Prostate gland (tissue), 2 donors: ENCODE measurements around the gene CTIF. TPM values are rescaled to one million over a fixed set of nuclear protein-coding genes. Genes with fewer than 3 reads are reported as not detected.

Source experiments
- DNase-seq: peaks from one replicate; pipeline ENCODE4 v3.0.0-alpha.2; 2019; ENCODE audit warnings: low spot score
- H3K27ac ChIP-seq, 2 donors: fragments of 200-600 bp; sonication (generic); 2 replicates each; pipeline ENCODE4 v1.5.1; 2017 to 2019
- H3K27me3 ChIP-seq: fragments of 200-600 bp; sonication (generic); replicated peaks from 2 replicates; pipeline ENCODE4 v1.5.1; 2019; ENCODE audit not compliant: insufficient read depth
- H3K36me3 ChIP-seq, 2 donors: fragments of 200-600 bp; sonication (generic); 1 replicate in 1 of 2; 2 replicates in 1 of 2; pipeline versions ENCODE4 v1.5.1 to v1.8.1; 2017 to 2019
- H3K4me1 ChIP-seq: fragments of 200-600 bp; sonication (generic); replicated peaks from 2 replicates; pipeline ENCODE4 v1.5.1; 2019
- H3K4me3 ChIP-seq, 2 donors: fragments of 200-600 bp; sonication (generic); 2 replicates each; pipeline ENCODE4 v1.5.1; 2017 to 2019
- H3K9me3 ChIP-seq: fragments of 200-600 bp; sonication (generic); 2 replicates; pipeline ENCODE4 v1.5.1; 2017
- CTCF ChIP-seq, 4 experiments: fragments of 200-600 bp in 2 of 4; fragments of 450-650 bp in 2 of 4; sonication (generic) in 2 of 4; IDR thresholded peaks; 1 replicate in 3 of 4; 2 replicates in 1 of 4; pipeline ENCODE4 v1.5.1; 2016 to 2019; ENCODE audit warnings: antibody characterized with exemption in 4 of 4, mild to moderate bottlenecking in 2 of 4, moderate library complexity in 2 of 4
- POLR2A ChIP-seq: fragments of 450-650 bp; IDR thresholded peaks from one replicate; pipeline ENCODE4 v1.6.1; 2016; ENCODE audit warnings: antibody characterized with exemption, mild to moderate bottlenecking
- POLR2AphosphoS5 ChIP-seq: sonication (generic); formaldehyde crosslinking; IDR thresholded peaks from one replicate; pipeline ENCODE4 v1.6.1; 2017; ENCODE audit warnings: antibody characterized with exemption
- WGBS: methylation state at CpG from one replicate; pipeline ENCODE4 v1.1.5; 2018; 5-methylcytosine and 5-hydroxymethylcytosine counted together
- intact Hi-C: fragments of 100-400 bp; cut with DNase I; formaldehyde crosslinking; loops from one replicate; pipeline ENCODE4 v1.14.2; 2022
- total RNA-seq, 2 donors: library from RNA; depleted of rRNA; stranded (reverse); fragments of >200 nt; gene quantifications; one replicate each; pipeline ENCODE4 v1.1.0, GENCODE V29; 2016

The CTIF gene
- total RNA-seq, 2 donors from 2014 or later: 8.1 to 57.9 TPM

- Histone ChIP-seq H3K27ac (peak overlapping the region in 1 of 2 donors; percentile 39), H3K4me1 (no peaks in the 10 kb centered on the region), H3K4me3 (no peak overlapping the region), H3K9me3 (no peaks in the 10 kb centered on the region), H3K27me3 (no peaks in the 10 kb centered on the region), H3K36me3 (no peaks in the 10 kb centered on the region)
- 86% methylated on average over 9 of the region's 9 CpGs for WGBS
- DNase-seq: no peak
- intact Hi-C loops: no loop called here
- TF ChIP-seq POLR2A (no peak), CTCF (IDR thresholded peaks at IDR 0.05) (no peak), POLR2AphosphoS5 (no peak)
Observed at GRCh38 chr18:48742304-48742703, 203.5 kb downstream of the CTIF start.

- Histone ChIP-seq H3K4me1 (no peaks in the 10 kb centered on the region), H3K9me3 (no peaks in the 10 kb centered on the region), H3K27ac (peak overlapping the region in 1 of 2 donors; percentile 53), H3K27me3 (no peaks in the 10 kb centered on the region), H3K4me3 (no peak overlapping the region), H3K36me3 (no peaks in the 10 kb centered on the region)
- 42% methylated on average over 11 of the region's 11 CpGs for WGBS
- intact Hi-C loops: no loop called here
- DNase-seq: no peak
- TF ChIP-seq POLR2AphosphoS5: no peak
- TF ChIP-seq POLR2A: no peak
- no peak for TF ChIP-seq CTCF (IDR thresholded peaks at IDR 0.05)
Observed at GRCh38 chr18:48742706-48743475, 204.1 kb downstream of the CTIF start.

GRCh38 chr18:48743886-48744285 lies 205.1 kb downstream of the CTIF start:
- no peak for DNase-seq
- TF ChIP-seq POLR2AphosphoS5 (no peak), CTCF (IDR thresholded peaks at IDR 0.05) (no peak), POLR2A (no peak)
- 80% methylated on average over 4 of the region's 4 CpGs for WGBS
- Histone ChIP-seq H3K9me3 (no peaks in the 10 kb centered on the region), H3K27ac (peak overlapping the region in 1 of 2 donors; percentile 53), H3K4me3 (no peak overlapping the region), H3K27me3 (no peaks in the 10 kb centered on the region), H3K36me3 (no peaks in the 10 kb centered on the region), H3K4me1 (no peaks in the 10 kb centered on the region)
- intact Hi-C loops: no loop called here

GRCh38 chr18:48745293-48745692 lies 206.5 kb downstream of the CTIF start:
- no peaks in the 10 kb centered on the region for H3K4me1 ChIP-seq
- WGBS: 78% methylated on average over 3 of the region's 3 CpGs
- no peak overlapping the region for H3K4me3 ChIP-seq
- intact Hi-C loops: no loop called here
- no peaks in the 10 kb centered on the region for H3K36me3 ChIP-seq
- H3K9me3 ChIP-seq: no peaks in the 10 kb centered on the region
- no peaks in the 10 kb centered on the region for H3K27me3 ChIP-seq
- H3K27ac ChIP-seq: no peak overlapping the region
- no peak for DNase-seq
- TF ChIP-seq POLR2A: no peak
- no peak for TF ChIP-seq POLR2AphosphoS5
- TF ChIP-seq CTCF (IDR thresholded peaks at IDR 0.05): no peak

DNA sequence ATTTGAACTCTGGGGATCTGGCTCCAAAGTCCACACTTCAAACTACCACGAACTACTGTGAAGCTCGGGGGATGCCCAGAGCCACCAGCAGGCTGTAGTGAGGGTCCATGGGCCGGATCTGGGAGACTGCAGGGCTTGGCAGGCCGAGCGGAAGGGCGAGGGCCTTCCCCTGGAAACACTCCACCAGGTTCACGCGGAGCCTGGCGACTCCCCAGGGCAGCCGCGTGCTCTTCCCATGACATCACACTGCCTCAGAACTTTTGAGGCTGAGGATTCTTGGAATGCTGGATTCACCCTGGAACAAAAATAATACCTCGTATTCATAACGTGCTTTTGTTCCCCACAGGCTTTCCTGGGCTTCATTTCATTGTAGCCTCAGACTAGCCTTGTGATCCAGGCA lies 210.9 kb downstream of the CTIF start:
- TF ChIP-seq POLR2A (no peak), POLR2AphosphoS5 (peak; percentile 59)
- no peak for DNase-seq
- Histone ChIP-seq H3K4me3 (no peak overlapping the region), H3K27me3 (no peaks in the 10 kb centered on the region), H3K4me1 (no peaks in the 10 kb centered on the region), H3K27ac (no peak overlapping the region), H3K36me3 (no peaks in the 10 kb centered on the region), H3K9me3 (no peaks in the 10 kb centered on the region)
- 72% methylated on average over 13 of the region's 13 CpGs for WGBS
- intact Hi-C loops: no loop called here
